GM19372 (cell line): ENCODE measurements around the gene NGEF.

Experiments
- ATAC-seq: cut with Tn5 transposase; IDR thresholded peaks from one replicate; pipeline ENCODE4 v1.9.1; 2021; ENCODE audit warnings: mild to moderate bottlenecking, low read depth, moderate library complexity; ENCODE audit not compliant: unreplicated experiment

The NGEF gene

DNA sequence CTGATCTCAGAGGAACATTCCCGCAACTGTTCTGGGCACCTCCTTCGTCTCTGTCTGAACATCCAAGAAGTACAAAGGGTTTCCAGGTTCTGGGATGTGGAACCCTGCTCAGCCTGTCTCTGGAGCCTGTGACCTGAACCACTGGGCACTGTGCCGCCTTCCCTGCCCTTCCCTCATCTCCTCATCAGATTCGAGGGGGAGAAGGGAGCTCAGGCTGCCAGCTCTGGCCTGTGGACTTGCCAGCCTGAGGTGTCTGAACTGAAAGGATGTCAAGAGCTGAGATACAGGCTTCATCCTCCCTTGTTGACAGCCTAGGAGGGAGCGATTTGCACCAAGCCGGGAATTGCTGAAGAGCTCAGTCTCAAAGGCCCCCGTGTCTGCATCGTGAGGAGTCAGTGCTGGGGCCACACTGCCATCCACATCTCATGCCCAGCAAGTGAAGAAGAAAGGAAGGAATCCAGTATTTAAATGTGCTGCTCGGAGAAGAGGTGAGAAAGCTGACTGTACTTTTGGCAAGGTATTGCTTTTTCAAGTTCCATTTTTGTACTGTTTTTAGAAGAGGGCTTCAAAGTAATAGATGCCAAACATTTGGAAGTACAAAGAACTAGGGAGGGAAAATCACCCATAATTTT, 32.0 kb upstream of the NGEF start:
- no peak for ATAC-seq

DNA sequence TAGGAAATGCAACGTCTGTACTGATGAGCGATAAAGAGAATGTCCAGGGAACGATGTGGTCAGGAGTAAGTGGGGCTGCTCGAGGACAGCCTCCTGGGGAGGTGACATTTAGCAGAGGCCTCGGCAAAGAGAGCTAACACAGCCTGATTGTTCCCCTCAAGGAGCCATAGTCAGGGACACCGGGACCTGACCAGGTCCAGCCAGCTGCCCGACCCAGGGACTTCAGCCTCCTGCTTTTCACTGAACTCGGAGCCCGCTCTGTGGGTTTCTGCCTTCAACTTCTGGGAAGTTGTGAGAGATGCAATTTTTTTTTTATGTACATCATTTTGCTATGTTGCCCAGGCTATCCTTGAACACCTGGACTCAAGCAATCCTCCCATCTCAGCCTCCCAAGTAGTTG, 29.5 kb upstream of the NGEF start:
- ATAC-seq = no peak

DNA sequence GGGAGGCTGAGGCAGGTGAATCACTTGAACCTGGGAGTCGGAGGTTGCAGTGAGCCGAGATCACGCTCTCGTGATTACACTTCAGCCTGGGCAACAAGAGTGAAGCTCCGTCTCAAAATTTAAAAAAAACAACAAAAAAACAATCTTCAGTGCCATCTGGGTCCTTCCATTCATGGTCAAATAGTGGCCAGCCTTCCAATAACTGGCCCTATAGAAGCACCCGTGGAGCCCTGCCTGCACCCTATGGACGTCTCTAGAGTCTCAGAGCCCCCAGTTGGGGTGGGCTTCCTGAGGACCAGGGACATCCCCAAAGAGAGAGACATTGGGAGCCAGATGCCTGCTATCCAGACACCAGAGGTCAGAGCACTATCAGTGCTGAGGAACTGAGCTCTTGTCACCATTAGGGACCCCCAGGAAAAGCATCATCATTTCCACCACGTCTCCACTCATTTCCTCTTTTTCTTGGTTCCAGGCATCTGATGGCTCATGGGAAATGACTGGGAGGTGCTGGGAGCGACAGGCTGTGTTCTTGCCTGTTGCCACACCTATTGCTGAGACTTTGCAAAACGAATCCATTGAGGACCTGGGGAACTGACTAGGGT, 28.8 kb upstream of the NGEF start:
- no peak for ATAC-seq

DNA sequence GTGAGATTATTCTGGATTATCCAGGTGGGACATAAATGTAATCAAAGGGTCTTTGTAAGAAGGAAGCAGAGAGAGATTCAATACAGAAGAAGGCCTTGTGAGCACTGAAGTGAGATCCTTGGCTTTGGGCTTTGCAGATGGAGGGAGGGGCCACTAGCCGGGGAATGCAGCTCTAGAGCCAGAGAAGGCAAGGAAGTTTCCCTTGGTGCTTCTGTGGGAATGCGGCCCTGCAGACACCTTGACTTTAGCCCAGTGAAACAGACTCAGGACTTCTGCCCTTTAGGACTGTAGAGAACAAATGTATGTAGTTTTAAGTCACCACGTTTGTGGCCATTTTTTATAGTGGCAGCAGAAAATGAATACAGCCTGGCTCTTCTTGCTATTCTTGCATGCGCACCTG, 27.5 kb upstream of the NGEF start:
- ATAC-seq = no peak

DNA sequence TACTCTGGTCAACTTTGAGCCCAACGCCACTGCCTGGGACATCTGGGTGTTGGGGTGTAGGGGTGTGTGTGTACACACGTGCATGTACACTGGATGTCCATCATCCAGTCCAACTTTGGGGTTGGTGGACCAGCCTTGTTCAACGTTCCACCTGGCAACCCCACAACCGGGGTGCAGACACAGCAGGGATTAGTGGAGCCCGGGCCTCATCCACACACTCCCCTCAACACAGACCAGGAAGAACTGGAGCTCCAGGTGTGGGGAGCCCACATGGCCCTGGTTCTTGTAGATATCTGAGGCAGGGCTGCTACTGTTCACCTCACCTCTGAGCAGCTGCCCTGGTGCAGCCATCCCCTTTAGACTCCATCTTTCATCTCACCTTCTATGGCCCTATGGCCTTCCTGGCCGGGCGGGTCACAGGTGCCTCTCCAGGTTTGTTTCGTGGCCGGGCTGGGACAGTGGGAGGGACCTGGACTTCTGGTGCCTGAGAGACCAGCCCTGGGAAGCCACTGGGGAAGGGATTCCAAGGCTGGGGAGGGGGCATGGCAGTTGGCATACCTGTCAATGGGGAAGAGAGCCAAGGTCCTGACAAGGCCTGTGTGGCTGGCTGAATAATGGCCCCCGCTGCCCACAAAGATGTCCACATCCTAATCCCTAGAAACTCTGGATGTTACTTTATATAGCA, 26.9 kb upstream of the NGEF start:
- ATAC-seq = no peak

DNA sequence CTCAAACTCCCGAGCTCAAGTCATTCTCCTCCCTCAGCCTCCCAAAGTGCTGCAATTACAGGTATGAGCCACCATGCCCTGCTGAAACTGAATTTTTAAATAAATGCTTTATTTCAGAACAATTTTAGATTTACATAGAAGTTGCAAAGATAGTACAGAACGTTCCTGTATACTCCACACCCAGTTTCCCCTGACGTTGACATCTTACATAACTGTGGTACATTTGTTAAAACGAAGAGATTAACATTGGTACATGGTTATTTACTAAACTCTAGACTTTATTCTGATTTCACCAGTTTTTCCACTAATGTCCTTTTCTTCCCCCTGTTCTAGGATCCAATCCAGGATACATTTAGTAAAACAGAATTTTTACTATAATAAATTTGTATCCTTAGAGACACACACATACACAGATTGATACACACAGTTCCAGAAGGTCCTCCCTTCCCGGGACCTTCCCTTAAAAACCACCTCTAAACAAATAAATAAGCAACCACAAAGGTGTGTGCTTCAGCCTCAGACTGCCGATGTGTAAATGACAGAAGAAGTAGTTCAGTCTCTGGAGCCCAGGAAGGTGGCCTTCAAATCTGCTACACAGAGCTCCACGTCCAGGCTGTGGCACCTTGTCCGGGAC, 26.3 kb upstream of the NGEF start:
- no peak for ATAC-seq

DNA sequence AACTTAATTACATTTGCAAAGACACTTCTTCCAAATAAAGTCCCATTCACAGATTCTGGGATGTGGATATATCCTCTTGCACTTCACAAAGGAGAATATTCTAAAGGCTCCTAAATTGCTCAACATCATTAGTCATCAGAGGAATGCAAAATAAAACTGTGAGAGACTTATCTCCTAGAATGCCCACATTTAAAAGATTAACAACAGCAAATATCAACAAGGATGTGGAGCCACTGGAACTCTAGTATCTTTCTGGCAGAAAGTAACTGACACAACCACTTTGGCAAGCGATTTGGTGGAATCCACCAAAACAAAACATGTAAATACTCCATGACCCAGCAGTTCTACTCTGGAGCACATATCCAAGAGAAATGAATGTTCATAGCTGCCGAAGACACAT, 24.0 kb upstream of the NGEF start:
- ATAC-seq = no peak

DNA sequence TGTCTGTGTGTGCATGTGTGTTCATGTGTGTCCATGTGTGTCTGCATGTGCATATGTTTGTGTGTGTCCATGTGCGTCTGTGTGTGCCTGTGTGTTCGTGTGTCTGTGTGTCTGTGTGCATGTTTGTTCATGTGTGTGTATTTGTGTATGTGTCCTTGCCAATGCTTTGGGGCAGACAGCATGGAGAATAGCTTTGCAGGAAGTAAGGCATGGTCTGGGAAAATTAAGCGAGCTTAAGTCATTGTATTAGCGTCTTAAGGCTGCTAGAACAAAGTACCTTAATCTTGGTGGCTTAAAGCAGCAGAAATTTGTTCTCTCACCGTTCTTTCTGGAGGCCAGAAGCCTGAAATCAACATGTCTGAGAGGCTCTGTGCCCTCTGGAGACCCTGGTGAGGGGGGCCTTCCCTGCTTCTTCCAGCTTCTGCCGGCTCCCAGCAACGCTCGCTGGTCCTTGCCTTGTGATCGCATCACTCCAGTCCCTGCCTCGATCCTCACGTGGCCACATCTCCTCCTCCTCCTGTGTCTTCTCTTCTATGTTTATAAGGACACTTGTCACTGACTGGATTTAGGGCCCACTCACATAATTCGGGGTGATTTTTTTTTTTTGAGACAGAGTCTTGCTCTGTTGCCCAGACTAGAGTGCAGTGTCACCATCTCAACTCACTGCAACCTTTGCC, 23.2 kb upstream of the NGEF start:
- no peak for ATAC-seq

DNA sequence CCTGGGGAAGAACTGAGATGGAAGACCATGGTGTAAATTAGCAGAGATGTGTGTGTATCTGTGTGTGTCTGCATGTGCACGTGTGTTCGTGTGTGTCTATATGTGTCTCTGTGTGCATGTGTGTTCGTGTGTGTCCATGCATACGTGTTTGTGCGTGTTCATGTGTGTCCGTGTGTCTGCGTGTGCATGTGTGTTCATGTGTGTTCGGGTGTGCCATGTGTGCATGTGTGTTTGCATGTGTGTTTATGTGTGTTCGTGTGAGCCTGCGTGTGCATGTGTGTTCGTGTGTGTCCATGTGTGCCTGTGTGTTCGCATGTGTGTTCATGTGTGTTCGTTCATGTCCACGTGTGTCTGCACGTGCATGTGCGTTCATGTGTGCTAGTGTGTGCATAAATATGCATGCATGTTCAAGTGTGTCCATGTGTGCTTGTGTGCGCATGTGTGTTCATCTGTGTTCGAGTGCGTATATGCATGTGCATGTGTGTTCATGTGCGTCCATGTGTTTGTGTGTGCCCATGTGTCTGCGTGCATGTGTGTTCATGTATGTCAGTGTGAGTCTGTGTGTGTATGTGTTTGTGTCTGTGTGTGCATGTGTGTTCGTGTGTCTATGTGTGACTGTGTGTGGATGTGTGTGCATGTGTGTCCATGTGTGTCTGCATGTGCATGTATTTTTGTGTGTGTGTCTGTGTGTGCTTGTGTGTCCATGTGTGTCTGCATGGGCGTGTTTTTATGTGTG, 22.5 kb upstream of the NGEF start:
- ATAC-seq = no peak

DNA sequence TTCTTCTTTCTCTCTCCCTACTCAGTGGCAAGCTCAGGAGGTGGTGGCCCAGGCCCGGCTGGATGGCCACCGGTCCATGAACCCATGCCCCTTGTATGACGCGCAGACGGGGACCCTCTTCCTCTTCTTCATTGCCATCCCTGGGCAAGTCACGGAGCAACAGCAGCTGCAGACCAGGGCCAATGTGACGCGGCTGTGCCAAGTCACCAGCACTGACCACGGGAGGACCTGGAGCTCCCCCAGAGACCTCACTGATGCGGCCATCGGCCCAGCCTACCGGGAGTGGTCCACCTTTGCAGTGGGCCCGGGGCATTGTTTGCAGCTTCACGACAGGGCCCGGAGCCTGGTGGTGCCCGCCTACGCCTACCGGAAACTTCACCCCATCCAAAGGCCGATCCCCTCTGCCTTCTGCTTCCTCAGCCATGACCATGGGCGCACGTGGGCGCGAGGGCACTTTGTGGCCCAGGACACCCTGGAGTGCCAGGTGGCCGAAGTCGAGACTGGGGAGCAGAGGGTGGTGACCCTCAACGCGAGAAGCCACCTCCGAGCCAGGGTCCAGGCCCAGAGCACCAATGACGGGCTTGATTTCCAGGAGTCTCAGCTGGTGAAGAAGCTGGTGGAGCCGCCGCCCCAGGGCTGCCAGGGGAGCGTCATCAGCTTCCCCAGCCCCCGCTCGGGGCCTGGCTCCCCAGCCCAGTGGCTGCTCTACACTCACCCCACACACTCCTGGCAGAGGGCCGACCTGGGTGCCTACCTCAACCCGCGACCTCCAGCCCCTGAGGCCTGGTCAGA, 21.2 kb upstream of the NGEF start:
- ATAC-seq = no peak

DNA sequence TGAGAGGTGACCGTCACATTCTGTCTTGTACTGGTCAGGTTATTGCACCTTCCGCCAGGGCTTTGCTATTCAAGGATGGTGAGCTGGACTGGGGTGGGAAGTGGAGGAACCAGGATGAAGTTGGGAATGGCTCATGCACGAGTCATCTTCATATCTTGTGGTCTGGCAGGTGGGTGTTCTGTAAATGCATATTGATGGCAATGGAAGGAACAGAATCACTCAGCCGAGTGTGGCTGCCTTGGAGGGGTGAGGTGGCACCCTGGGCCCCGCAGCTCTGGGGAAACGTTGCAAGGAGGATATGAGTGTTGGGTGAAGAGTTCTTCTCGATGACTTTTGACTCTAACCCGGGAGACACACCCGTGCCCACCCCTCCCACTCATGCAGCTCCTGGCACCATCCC, 20.6 kb upstream of the NGEF start:
- no peak for ATAC-seq

DNA sequence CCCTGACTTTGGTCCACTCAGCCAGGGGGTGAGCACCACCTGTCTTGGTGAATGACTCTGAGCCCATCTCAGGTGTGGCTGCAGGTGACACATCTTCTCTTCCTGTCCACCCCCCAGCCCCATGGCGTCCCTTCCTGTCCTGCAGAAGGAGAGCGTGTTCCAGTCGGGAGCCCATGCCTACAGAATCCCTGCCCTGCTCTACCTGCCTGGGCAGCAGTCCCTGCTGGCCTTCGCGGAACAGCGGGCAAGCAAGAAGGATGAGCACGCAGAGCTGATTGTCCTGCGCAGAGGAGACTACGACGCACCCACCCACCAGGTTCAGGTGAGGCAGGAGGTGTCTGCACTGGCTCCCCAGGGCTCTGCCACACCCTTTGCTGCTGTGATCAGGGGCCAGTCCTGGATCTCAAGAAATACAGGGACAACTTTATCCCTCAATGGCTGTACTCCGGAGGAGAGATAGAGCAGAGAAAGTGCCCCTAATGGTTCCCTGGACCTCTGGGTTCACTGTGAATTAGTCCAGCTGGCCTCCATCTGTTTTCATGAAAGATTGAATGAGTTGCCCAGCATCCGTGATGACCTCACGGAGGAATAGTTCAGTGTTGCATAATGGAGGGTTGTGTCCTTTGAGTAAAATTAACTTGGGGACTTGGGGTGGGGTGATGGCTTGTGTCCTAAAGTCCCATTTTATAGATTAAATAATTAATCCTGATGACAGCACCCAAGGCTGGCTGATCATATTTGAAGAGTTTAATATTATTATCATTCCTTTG, 19.7 kb upstream of the NGEF start, which contains the start of gene NEU2:
Gene NEU2 (plus strand): TSS at position 122 of the 770 bp plus-strand sequence. CDS start 0 bp downstream, at position 122.
- no peak for ATAC-seq

DNA sequence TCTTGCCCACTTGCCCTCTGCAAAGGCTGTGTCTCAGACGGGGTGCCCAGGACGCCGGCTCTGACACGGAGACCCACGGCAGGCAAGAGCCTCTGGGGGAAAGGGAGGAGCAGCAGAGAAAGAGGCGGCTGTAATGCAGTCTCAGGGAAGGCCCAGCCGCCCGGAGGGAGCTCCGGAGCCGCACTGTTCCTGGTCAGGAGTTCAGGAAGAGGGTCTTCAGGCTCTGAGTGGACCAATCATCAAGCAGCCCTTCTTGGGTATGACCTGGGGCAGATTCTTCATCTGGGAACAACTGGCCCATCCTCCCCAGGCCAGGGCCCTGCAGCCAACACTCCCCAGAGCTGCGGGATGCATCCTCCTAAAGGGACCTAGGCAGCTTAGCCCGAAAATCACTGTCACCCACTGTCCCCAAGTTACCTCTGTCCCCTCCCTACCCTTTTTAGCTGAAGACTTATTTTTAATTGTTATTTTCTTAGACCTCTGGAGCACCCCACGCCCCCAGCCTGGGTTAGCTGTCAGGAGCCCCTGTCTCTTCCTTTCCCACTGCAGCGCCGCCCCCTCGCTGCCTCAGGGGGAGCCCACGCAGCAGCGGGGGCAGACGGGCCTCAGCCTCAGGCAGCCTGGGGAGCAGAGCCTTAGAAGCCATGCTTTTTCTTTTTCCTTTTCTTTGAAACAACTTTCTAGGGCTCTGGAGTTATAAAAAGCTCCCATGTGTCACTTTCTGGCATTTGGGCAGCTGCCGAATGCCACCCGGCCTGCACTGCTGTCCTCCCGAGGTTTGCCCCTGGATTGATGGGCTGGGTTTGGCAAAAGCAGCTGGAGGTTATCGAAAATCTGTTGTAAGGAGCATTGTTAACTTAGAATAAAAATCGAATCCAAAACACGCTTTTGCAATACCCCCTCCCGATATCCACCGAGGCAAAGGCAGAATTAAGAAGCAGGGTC, 18.8 kb upstream of the NGEF start:
- ATAC-seq = no peak

DNA sequence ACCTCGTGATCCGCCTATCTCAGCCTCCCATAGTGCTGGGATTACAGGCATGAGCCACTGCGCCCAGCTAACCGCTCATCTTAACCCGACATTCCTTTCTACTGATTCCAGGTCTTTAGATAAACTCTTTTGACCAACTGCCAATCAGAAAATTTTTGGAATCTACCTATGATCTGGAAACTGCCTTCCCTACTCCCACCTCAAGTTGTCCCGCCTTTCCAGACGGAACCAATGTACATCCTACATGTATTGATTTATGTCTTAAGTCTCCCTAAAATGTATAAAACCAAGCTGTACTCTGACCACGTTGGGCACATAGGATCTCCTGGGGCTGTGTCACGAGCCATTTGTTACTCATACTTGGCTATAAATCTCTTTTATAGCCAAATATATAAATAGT, 16.3 kb upstream of the NGEF start:
- ATAC-seq = no peak

DNA sequence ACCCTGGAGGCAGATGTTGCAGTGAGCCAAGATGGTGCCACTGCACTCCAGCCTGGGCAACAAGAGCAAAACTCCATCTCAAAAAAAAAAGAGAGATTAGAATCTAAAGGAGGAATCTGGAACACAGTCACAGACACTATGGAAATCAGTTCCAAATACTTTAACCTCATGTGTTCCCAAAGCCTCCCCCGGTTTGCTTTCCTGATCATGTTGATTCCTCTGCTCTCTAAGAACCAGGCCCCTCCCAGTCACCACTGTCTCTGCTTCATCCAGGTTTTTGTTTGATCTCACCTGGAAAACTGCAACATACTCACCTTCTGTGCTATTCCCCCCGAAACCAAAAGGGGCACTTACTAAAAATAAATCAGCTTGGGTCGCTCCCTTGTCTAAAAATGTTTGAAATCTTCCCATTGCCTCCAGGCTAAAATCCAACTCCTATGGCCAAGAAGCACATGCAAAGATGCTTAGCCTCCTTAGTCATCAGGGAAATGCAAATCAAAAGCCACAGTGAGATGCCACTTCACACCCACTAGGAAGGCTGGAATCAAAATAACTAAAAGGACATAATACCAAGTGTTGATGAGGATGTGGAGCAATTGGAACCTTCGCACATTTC, 13.2 kb upstream of the NGEF start:
- no peak for ATAC-seq

DNA sequence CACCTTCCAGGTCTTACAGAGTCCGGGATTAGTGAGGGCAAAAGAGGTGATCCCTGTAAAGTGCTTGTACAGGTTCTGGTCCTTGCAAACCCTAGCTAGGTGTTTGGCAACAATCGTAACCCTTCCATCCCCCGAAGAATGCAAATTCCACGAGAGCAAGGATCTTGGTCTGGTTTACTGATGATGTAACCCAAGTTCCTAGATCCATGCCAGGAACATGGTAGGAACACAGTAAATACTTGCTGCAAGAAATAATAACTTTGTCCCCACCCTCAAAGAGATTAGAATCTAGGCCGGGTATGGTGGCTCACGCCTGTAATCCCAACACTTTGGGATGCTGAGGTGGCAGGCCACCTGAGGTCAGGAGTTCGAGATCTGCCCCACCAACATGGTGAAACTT, 12.7 kb upstream of the NGEF start:
- no peak for ATAC-seq

DNA sequence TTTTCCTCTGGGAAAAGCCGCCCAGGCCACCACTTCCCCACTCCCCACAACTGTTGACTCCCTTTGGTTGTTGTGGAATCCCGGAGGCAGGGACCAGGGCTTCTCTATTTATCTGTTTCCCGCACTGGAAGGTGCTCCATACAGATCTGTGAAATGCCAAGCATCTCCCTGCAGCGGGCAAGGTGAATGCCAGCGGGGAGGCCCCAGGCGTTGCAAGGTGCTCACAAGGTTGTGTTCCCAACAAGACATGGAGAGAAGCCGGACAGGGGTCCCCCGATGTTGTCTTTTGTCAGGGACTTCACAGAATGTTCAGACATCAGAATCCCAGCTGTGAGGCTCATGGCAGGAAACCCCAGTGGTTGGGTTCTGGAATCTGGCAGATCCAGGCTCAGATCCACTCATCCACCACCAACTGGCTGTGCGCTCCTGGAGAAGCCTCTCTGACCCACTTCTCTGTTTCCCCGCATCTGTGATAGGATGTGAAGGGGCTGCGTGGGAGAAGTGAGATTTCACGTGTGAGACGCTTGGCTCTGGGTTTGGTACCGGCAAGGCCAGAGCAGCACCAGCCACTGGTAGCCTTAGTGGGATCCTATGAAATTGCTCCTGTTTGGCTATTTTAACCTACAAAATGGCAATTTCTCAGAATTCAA, 10.8 kb upstream of the NGEF start:
- no peak for ATAC-seq
